ENCODE measurements around the gene MAPK6. TPM values are rescaled to one million over a fixed set of nuclear protein-coding genes. Genes with fewer than 3 reads are reported as not detected.
A peak's percentile ranks its signal among the peaks of the same experiment; 100 is the strongest.

MAPK6 gene
- total and polyA plus RNA-seq, 10 of the 15 experiments (the other 5 are each of a cell fraction or from before 2014, with no cell fraction given), result 20.6 to 100 (median 52.6) TPM

DNA sequence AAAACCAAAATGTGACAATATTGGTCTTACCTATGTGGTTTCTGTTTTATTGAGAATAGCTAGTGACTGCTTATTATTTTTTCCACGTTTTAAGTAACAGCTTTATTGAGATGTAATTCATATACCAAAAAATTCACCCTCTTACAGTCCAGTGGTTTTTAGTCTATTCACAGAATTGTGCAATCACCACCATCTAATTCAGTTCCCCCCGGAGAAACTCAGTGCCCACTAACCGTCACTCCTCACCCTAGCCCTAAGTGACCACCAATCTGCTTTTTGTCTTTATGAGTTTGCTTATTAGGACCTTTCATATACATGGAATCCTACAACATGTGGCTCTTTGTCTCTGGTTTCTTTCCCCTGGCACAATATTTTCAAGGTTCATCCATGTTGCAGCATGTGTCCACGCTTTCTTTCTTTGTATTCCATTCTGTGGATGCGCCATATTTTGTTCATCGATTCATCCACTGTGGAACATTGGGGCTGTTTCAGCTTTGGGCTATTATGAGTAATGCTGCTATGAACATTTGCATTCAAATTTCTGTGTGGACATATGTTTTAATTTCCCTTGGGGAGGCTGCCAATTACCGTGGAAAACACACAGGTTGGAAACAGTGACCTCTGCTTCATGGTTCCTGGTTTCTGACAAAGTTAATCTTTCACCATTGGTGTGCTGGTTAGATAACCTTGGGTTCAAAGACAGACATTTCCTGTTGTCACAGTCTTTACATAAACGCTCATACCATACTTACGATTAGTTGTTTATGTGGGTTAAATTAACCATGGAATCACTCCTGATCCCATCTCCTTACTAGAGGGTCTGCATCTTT lies 96.8 kb downstream of the MAPK6 start (continued):
- peak; percentile 37; the same call in 1 of the 2 replicates for TF ChIP-seq RELB (IDR thresholded peaks at IDR 0.05; ENCODE audit: low read depth)
- no peak for TF ChIP-seq FOXM1 (IDR thresholded peaks at IDR 0.05; ENCODE audit: low read depth, low read length)
- TF ChIP-seq RBBP5 (conservative IDR thresholded peaks at IDR 0.05), result no peak
- TF ChIP-seq, protein P1, sequence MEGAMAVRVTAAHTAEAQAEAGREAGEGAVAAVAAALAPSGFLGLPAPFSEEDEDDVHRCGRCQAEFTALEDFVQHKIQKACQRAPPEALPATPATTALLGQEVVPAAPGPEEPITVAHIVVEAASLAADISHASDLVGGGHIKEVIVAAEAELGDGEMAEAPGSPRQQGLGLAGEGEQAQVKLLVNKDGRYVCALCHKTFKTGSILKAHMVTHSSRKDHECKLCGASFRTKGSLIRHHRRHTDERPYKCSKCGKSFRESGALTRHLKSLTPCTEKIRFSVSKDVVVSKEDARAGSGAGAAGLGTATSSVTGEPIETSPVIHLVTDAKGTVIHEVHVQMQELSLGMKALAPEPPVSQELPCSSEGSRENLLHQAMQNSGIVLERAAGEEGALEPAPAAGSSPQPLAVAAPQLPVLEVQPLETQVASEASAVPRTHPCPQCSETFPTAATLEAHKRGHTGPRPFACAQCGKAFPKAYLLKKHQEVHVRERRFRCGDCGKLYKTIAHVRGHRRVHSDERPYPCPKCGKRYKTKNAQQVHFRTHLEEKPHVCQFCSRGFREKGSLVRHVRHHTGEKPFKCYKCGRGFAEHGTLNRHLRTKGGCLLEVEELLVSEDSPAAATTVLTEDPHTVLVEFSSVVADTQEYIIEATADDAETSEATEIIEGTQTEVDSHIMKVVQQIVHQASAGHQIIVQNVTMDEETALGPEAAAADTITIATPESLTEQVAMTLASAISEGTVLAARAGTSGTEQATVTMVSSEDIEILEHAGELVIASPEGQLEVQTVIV (IDR thresholded peaks at IDR 0.05; ENCODE audit: borderline replicate concordance, partially characterized antibody), result no peak
- peak; percentile 45 for TF ChIP-seq SKIL (IDR thresholded peaks at IDR 0.05; ENCODE audit: low read depth, poor library complexity, severe bottlenecking)
- TF ChIP-seq RUNX3 (IDR thresholded peaks at IDR 0.05; ENCODE audit: low read length), result no peak
- TF ChIP-seq TAF1 (IDR thresholded peaks at IDR 0.05; ENCODE audit: borderline replicate concordance, low read depth, low read length), result no peak
- TF ChIP-seq RELA (IDR thresholded peaks at IDR 0.05; ENCODE audit: borderline replicate concordance, partially characterized antibody), result no peak
- TF ChIP-seq ZNF24 (IDR thresholded peaks at IDR 0.05), result no peak
- no peak for TF ChIP-seq MYB (IDR thresholded peaks at IDR 0.05; ENCODE audit: borderline replicate concordance, low read depth, low read length)
- TF ChIP-seq, protein P2, sequence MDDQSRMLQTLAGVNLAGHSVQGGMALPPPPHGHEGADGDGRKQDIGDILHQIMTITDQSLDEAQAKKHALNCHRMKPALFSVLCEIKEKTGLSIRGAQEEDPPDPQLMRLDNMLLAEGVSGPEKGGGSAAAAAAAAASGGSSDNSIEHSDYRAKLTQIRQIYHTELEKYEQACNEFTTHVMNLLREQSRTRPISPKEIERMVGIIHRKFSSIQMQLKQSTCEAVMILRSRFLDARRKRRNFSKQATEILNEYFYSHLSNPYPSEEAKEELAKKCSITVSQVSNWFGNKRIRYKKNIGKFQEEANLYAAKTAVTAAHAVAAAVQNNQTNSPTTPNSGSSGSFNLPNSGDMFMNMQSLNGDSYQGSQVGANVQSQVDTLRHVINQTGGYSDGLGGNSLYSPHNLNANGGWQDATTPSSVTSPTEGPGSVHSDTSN (IDR thresholded peaks at IDR 0.05; ENCODE audit: insufficient replicate concordance, low read depth, low read length), result no peak
- TF ChIP-seq IKZF2 (IDR thresholded peaks at IDR 0.05), result peak; percentile 77 to 85; a peak in 3 of 4 replicates
- peak; percentile 82 for TF ChIP-seq IKZF1 (conservative IDR thresholded peaks at IDR 0.05)
- TF ChIP-seq ASH2L (IDR thresholded peaks at IDR 0.05; ENCODE audit: borderline replicate concordance, low read depth), result no peak

Data from GM12878 (cell line).